ENCODE measurements around the gene DDB1. TPM values are rescaled to one million over a fixed set of nuclear protein-coding genes. Genes with fewer than 3 reads are reported as not detected.

DDB1 gene
- polyA plus RNA-seq, 1 experiment, result 340 TPM

DNA sequence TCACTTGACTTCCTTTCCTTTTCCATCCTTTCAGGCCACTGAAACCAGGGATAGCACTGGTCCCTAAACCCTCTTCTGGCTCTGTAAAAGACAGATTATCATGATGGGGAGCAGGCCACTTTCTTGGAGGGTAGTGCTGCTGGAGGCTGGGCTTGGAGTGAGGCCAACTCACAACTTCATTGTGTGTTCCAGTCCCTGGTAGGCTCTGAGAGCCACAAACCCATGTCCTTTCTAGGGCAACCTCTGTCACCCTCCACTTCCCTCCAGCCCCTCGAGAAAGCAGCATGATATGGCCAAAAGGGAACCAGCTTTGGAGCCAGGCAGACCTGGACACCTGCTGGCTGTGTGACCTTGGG lies 2.4 kb upstream of the DDB1 start:
- TF ChIP-seq, protein P1, sequence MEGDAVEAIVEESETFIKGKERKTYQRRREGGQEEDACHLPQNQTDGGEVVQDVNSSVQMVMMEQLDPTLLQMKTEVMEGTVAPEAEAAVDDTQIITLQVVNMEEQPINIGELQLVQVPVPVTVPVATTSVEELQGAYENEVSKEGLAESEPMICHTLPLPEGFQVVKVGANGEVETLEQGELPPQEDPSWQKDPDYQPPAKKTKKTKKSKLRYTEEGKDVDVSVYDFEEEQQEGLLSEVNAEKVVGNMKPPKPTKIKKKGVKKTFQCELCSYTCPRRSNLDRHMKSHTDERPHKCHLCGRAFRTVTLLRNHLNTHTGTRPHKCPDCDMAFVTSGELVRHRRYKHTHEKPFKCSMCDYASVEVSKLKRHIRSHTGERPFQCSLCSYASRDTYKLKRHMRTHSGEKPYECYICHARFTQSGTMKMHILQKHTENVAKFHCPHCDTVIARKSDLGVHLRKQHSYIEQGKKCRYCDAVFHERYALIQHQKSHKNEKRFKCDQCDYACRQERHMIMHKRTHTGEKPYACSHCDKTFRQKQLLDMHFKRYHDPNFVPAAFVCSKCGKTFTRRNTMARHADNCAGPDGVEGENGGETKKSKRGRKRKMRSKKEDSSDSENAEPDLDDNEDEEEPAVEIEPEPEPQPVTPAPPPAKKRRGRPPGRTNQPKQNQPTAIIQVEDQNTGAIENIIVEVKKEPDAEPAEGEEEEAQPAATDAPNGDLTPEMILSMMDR (IDR thresholded peaks at IDR 0.05; ENCODE audit: low read depth, low read length), result no peak
- Histone ChIP-seq H3K27me3 (ENCODE audit: control insufficient read depth, insufficient read depth, low read length) (no peaks in the 10 kb centered on the region), H3K9me3 (ENCODE audit: control insufficient read depth, insufficient read depth, low read length) (no peaks in the 10 kb centered on the region; the same call in 1 of the 2 replicates), H3K4me3 (ENCODE audit: low read depth, low read length) (no peak overlapping the region), H3K27ac (ENCODE audit: low read depth, low read length) (no peak overlapping the region)
- ChIA-PET CTCF (interaction anchor here (0.8 to 10.2 kb wide), 24 partner anchors 10 to 303 kb away, joined by 3 to 519 read pairs (median 7); partner anchors contain the start of genes CYB561A3, TMEM138 and TMEM216), POLR2A (interaction anchor here (1.4 to 1.7 kb wide), 3 partner anchors 27 to 52 kb away, joined by 3 to 13 read pairs (median 12); partner anchors contain the start of genes CYB561A3 and TMEM138)
- DNase-seq (ENCODE audit: low read depth, low spot score), result no peak

DNA sequence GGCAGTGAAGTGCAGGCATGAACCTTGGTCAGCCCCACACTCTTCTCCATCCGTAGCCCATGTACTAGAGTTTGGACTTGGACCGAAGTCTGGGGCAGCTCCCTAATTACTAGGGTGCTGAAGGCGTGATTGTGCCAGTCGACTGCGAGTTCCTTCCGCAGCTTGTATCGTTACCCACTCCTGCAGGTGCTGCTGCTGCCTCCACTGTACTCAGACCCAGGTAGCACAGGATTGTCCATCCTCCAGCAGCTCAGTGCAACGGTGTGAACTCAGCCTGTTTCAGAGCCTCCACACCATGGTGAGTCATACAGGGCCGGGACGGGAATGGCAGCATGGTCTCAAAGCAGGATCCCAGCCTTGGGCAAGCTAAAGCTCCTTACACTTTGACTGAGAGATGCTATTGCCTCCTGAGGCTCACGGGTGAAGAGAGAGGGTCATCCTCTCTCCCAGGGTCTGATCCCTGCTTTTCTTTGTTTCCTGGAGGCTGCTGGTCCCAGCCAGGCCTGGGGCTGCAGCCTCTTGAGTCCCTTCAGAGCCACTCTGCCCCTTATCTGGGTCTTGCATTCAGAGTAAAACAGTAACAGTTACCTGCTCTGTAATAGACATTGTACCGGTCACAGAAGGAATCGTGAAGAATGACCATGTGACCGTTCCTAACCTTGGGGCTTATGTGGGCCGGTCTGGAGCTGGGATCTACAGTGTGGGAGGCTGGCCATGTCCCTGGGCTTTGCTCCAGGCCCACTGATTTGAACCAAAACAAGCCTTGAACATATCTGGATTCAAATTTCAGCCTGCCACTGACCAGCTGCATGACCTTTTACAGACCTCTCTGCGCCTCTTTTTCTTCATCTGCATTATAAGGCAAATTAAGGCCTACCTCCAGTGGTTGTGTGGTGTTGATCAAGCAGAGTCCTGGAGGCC lies 1.8 kb upstream of the DDB1 start:
- no peaks in the 10 kb centered on the region; the same call in 1 of the 2 replicates for H3K9me3 ChIP-seq (ENCODE audit: control insufficient read depth, insufficient read depth, low read length)
- no peaks in the 10 kb centered on the region for H3K27me3 ChIP-seq (ENCODE audit: control insufficient read depth, insufficient read depth, low read length)
- peak overlapping the region; percentile 39 for H3K27ac ChIP-seq (ENCODE audit: low read depth, low read length)
- CTCF ChIA-PET, result interaction anchor here (0.9 to 10.2 kb wide), 7 partner anchors 27 to 304 kb away, joined by 3 to 519 read pairs (median 6); partner anchors contain the start of genes CYB561A3, TMEM138 and TMEM216
- no peak overlapping the region for H3K4me3 ChIP-seq (ENCODE audit: low read depth, low read length)
- TF ChIP-seq, protein P1 (IDR thresholded peaks at IDR 0.05; ENCODE audit: low read depth, low read length), result no peak
- POLR2A ChIA-PET, result interaction anchor here (1.0 to 2.5 kb wide), 4 partner anchors 24 to 55 kb away, joined by 3 to 15 read pairs (median 5); partner anchors contain the start of genes CYB561A3 and TMEM138
- no peak for DNase-seq (ENCODE audit: low read depth, low spot score)

DNA sequence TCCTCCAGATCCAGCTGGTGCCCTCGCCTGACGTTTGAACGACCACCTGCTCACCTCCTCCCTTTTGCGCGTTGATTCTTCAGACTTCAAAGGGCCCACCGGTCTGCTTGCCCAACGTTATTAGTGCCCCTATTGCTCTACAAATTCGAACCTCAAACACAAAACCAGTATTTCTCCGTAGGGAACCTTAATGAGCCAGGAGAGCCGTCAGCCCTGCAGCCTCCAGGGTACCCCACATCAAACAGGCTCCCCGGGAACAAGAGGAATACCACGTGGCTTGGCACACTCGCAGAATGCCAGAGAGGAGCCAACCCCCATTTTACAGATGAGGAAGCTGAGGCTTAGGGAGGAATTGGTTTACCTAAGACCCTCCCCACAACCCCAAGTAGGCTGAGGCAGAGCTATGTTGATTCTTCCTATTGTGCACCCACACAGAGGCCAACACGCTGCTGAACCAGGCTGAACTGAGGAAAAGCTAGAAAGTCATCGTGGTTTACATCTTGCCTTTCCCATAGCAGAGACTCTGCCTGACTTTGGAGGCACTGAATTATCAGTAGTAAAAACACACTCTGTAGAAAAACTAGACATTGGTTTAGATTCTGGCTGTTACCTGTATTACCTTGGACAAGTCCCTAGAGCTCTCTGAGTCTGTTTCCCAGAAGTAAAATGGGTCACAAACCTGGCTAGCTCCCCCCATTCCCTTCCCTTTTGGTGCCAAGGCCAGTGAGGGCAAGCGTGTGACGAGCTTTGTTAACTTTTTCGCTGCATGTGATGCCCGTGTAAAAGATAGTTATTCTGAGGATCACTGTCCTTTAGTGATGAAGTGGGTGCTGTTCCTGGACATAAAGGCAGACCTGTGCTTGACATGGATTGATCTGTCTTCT lies 887 bp upstream of the DDB1 start:
- no peaks in the 10 kb centered on the region for H3K27me3 ChIP-seq (ENCODE audit: control insufficient read depth, insufficient read depth, low read length)
- H3K4me3 ChIP-seq (ENCODE audit: low read depth, low read length), result peak overlapping the region; percentile 93
- CTCF ChIA-PET, result interaction anchor here (0.5 to 10.2 kb wide), 5 partner anchors 28 to 592 kb away, joined by 3 to 519 read pairs (median 6); partner anchors contain the start of genes CYB561A3, TMEM138 and TMEM216
- TF ChIP-seq, protein P1 (IDR thresholded peaks at IDR 0.05; ENCODE audit: low read depth, low read length), result no peak
- peak overlapping the region; percentile 73 for H3K27ac ChIP-seq (ENCODE audit: low read depth, low read length)
- H3K9me3 ChIP-seq (ENCODE audit: control insufficient read depth, insufficient read depth, low read length), result no peaks in the 10 kb centered on the region; the same call in 1 of the 2 replicates
- POLR2A ChIA-PET, result interaction anchor here (1.0 to 2.5 kb wide), 5 partner anchors 25 to 56 kb away, joined by 3 to 15 read pairs (median 4); partner anchors contain the start of genes CYB561A3 and TMEM138
- DNase-seq (ENCODE audit: low read depth, low spot score), result no peak

DNA sequence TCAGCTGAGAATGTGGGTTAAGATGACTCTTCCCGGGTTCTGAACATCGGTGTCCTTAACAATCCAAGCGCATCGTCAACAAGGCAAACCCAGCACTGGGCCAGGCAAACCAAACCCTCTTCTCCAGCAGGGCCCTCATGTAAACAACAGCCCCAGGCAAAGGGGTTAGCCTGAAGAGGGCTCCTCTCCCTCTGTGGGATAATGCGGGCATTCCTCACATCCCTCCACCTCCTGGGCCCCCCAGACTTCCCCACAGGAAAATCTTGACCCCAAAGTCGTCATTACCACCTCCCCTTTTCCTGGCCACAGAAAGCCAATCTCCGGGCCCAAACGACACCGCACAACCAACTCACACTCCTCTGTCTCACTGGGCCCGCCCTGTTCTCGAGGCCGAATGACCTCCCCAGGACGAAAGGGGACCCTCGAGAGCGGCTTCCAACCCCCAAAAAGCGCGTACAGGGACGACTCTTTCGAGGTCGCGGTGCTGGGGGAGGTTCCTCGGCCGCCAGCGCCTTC lies 566 bp downstream of the DDB1 start:
- TF ChIP-seq, protein P1 (IDR thresholded peaks at IDR 0.05; ENCODE audit: low read depth, low read length), result peak; percentile 24; the same call in 1 of the 2 replicates
- Histone ChIP-seq H3K27ac (ENCODE audit: low read depth, low read length) (peak overlapping the region; percentile 73), H3K27me3 (ENCODE audit: control insufficient read depth, insufficient read depth, low read length) (no peaks in the 10 kb centered on the region), H3K4me3 (ENCODE audit: low read depth, low read length) (peak overlapping the region; percentile 93), H3K9me3 (ENCODE audit: control insufficient read depth, insufficient read depth, low read length) (no peaks in the 10 kb centered on the region; the same call in 1 of the 2 replicates)
- no peak for DNase-seq (ENCODE audit: low read depth, low spot score)
- CTCF ChIA-PET, result interaction anchor here (0.7 to 1.4 kb wide), 2 partner anchors 42 to 54 kb away, joined by 4 to 9 read pairs; no protein-coding TSS in a partner anchor
- POLR2A ChIA-PET, result interaction anchor here (0.8 to 1.1 kb wide), 2 partner anchors 10 to 29 kb away, joined by 3 to 5 read pairs; partner anchors contain the start of genes CYB561A3 and TMEM138

Measured in AG04450 (cell line).